Measurements from ENCODE around the gene DZIP1. TPM values are rescaled to one million over a fixed set of nuclear protein-coding genes. Genes with fewer than 3 reads are reported as not detected.
"Not testable (repeated sequence)": the region's sequence is repeated elsewhere in the genome, so short reads cannot be mapped to it uniquely, and the experiment has no call there.

Gene DZIP1
- total and polyA plus RNA-seq, 2 donors (not counting 1 experiment from before 2014, with no cell fraction given), result not detected

- TF ChIP-seq EZH2 (IDR thresholded peaks at IDR 0.05; ENCODE audit: borderline replicate concordance, insufficient read depth, low read depth, low read length, poor library complexity, severe bottlenecking), result no peak
- TF ChIP-seq CTCF (IDR thresholded peaks at IDR 0.05), result no peak
- no peak overlapping the region for H3K4me3 Mint-ChIP-seq
- peaks cover 37% of the 10 kb centered on the region for H3K4me1 Mint-ChIP-seq
- Histone ChIP-seq H4K20me1 (ENCODE audit: control insufficient read depth, insufficient read depth, low read length, poor library complexity, severe bottlenecking) (peaks cover 49% of the 10 kb centered on the region), H3K36me3 (replicated peaks in 1 of 2; ENCODE audit: control extremely low read depth in 1 of 2, control insufficient read depth in 1 of 2, extremely low read depth in 1 of 2, insufficient read depth in 2 of 2, low read length in 1 of 2) (no peaks in the 10 kb centered on the region), H2AFZ (ENCODE audit: insufficient read depth, low read depth, low read length, poor library complexity, severe bottlenecking) (no peak overlapping the region), H3K4me3 (ENCODE audit: control extremely low read depth in 1 of 5, extremely low read depth in 1 of 5, insufficient read depth in 1 of 5, low read depth in 2 of 5, low read length in 4 of 5) (no peak overlapping the region), H3K9me3 (ENCODE audit: control extremely low read depth in 1 of 3, control insufficient read depth in 2 of 3, insufficient read depth in 1 of 3, low read length in 2 of 3) (peaks cover 0 to 15% (median 4%) of the 10 kb centered on the region in 3 donors), H3K79me2 (ENCODE audit: control insufficient read depth, insufficient read depth, low read length) (peaks cover 53% of the 10 kb centered on the region), H3K4me2 (replicated peaks; ENCODE audit: low read depth, low read length, poor library complexity, severe bottlenecking) (no peak overlapping the region), H3K27me3 (replicated peaks in 1 of 4; ENCODE audit: control extremely low read depth in 1 of 4, control insufficient read depth in 3 of 4, insufficient read depth in 4 of 4, low read length in 3 of 4) (no peaks in the 10 kb centered on the region), H3K9ac (ENCODE audit: low read length) (no peak overlapping the region), H3K27ac (ENCODE audit: low read length in 2 of 2) (no peak overlapping the region), H3K4me1 (ENCODE audit: control insufficient read depth in 2 of 2, insufficient read depth in 2 of 2, low read length in 2 of 2) (no peaks in the 10 kb centered on the region)
- H3K27ac Mint-ChIP-seq, result no peak overlapping the region
- H3K9me3 Mint-ChIP-seq (ENCODE audit: insufficient read depth), result peaks cover 7% of the 10 kb centered on the region
- intact Hi-C loops (cut with micrococcal nuclease), result no loop called here
- ChIA-PET POLR2A (no interaction called here), CTCF (no interaction called here)
- DNase-seq, result no peak
- 86% methylated on average over 1 of the region's 3 CpGs for WGBS (ENCODE audit: insufficient coverage)
- no peak for ATAC-seq (ENCODE audit: low read depth)
- no peaks in the 10 kb centered on the region for H3K27me3 Mint-ChIP-seq
Measured at GRCh38 chr13:95689582-95689926, 45.0 kb upstream of the DZIP1 start.

DNA sequence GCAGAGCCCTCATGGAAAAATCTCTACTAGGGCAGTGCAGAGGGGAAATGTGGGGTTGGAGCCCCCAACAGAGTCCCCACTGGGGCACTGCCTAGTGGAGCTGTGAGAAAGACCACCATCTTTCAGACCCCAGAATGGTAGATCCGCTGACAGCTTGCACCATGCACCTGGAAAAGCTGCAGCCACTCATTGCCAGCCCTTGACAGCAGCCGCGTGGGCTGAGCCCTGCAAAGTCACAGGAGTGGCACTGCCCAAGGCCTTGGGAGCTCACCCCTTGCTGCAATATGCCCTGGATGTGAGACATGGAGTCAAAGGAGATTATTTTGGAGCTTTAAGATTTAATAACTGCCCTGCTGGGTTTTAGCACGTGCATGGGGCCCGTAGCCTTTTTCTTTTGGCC lies 40.5 kb upstream of the DZIP1 start:
- H3K36me3 ChIP-seq (replicated peaks in 1 of 2; ENCODE audit: control extremely low read depth in 1 of 2, control insufficient read depth in 1 of 2, extremely low read depth in 1 of 2, insufficient read depth in 2 of 2, low read length in 1 of 2); H3K9ac ChIP-seq (ENCODE audit: low read length); H3K9me3 Mint-ChIP-seq (ENCODE audit: insufficient read depth); ATAC-seq (ENCODE audit: low read depth); DNase-seq; POLR2A ChIA-PET; H3K4me2 ChIP-seq (replicated peaks; ENCODE audit: low read depth, low read length, poor library complexity, severe bottlenecking); CTCF ChIA-PET; H3K27me3 Mint-ChIP-seq; H3K27ac Mint-ChIP-seq; H3K4me3 ChIP-seq (ENCODE audit: control extremely low read depth in 1 of 5, extremely low read depth in 1 of 5, insufficient read depth in 1 of 5, low read depth in 2 of 5, low read length in 4 of 5); intact Hi-C loops (cut with micrococcal nuclease); H3K27me3 ChIP-seq (replicated peaks in 1 of 4; ENCODE audit: control extremely low read depth in 1 of 4, control insufficient read depth in 3 of 4, insufficient read depth in 4 of 4, low read length in 3 of 4); H2AFZ ChIP-seq (ENCODE audit: insufficient read depth, low read depth, low read length, poor library complexity, severe bottlenecking); H3K4me1 ChIP-seq (ENCODE audit: control insufficient read depth in 2 of 2, insufficient read depth in 2 of 2, low read length in 2 of 2); H3K27ac ChIP-seq (ENCODE audit: low read length in 2 of 2); H3K4me3 Mint-ChIP-seq: not testable (repeated sequence)
- peaks cover 52% of the 10 kb centered on the region for H3K4me1 Mint-ChIP-seq
- 100% methylated on average over 3 of the region's 5 CpGs for WGBS (ENCODE audit: insufficient coverage)
- Histone ChIP-seq H3K79me2 (ENCODE audit: control insufficient read depth, insufficient read depth, low read length) (peaks cover 99% of the 10 kb centered on the region), H4K20me1 (ENCODE audit: control insufficient read depth, insufficient read depth, low read length, poor library complexity, severe bottlenecking) (peaks cover 52% of the 10 kb centered on the region), H3K9me3 (ENCODE audit: control extremely low read depth in 1 of 3, control insufficient read depth in 2 of 3, insufficient read depth in 1 of 3, low read length in 2 of 3) (peaks cover 0 to 15% (median 4%) of the 10 kb centered on the region in 3 donors)
